Measurements from ENCODE around the gene SERPINB6.

- TF ChIP-seq GATA1 (IDR thresholded peaks at IDR 0.05; ENCODE audit: low read depth, low read length) (no peak), POLR2A (IDR thresholded peaks at IDR 0.05; ENCODE audit: low read length) (no peak)
These were observed 2.7 kb downstream of the SERPINB6 start for GRCh38 chr6:2968600-2969135.

All from erythroblast (primary cell).